ENCODE data around the gene HINT1.
"Not testable (repeated sequence)": the region's sequence is repeated elsewhere in the genome, so short reads cannot be mapped to it uniquely, and the experiment has no call there.

Gene HINT1

GRCh38 chr5:131129306-131129705, 35.8 kb downstream of the HINT1 start:
- Histone ChIP-seq H3K36me3 (no peaks in the 10 kb centered on the region), H3K4me3 (no peak overlapping the region), H3K9me3 (peaks cover 0 to 11% (median 9%) of the 10 kb centered on the region in 3 donors), H3K4me1 (no peaks in the 10 kb centered on the region), H3K27me3 (no peaks in the 10 kb centered on the region), H3K27ac (no peak overlapping the region)
- DNase-seq = no peak
- no peak for TF ChIP-seq CTCF (IDR thresholded peaks at IDR 0.05)
- intact Hi-C loops (cut with DNase I; ENCODE audit: low total_unique reads) = no loop called here

- intact Hi-C loops (cut with DNase I; ENCODE audit: low total_unique reads); H3K4me1 ChIP-seq; H3K27ac ChIP-seq; H3K36me3 ChIP-seq; DNase-seq; H3K27me3 ChIP-seq; H3K4me3 ChIP-seq: not testable (repeated sequence)
- H3K9me3 ChIP-seq = peaks cover 0 to 17% (median 15%) of the 10 kb centered on the region in 3 donors
Observed at GRCh38 chr5:131127244-131127643, 37.8 kb downstream of the HINT1 start.

- intact Hi-C loops (cut with DNase I; ENCODE audit: low total_unique reads) = no loop called here
- Histone ChIP-seq H3K9me3 (no peaks in the 10 kb centered on the region), H3K36me3 (no peaks in the 10 kb centered on the region), H3K4me1 (no peaks in the 10 kb centered on the region), H3K27me3 (no peaks in the 10 kb centered on the region), H3K27ac (no peak overlapping the region), H3K4me3 (no peak overlapping the region)
- no peak for DNase-seq
- no peak for TF ChIP-seq CTCF (IDR thresholded peaks at IDR 0.05)
Observed at GRCh38 chr5:131114754-131115153, 50.3 kb downstream of the HINT1 start.

- no peak for TF ChIP-seq CTCF (IDR thresholded peaks at IDR 0.05)
- H3K27me3 ChIP-seq = no peaks in the 10 kb centered on the region
- H3K27ac ChIP-seq = no peak overlapping the region
- DNase-seq = no peak
- H3K4me1 ChIP-seq = no peaks in the 10 kb centered on the region
- H3K9me3 ChIP-seq = no peaks in the 10 kb centered on the region
- H3K36me3 ChIP-seq = no peaks in the 10 kb centered on the region
- H3K4me3 ChIP-seq = no peak overlapping the region
- intact Hi-C loops (cut with DNase I; ENCODE audit: low total_unique reads) = no loop called here
Observed at GRCh38 chr5:131112424-131112823, 52.6 kb downstream of the HINT1 start.

- no peak for TF ChIP-seq CTCF (IDR thresholded peaks at IDR 0.05)
- Histone ChIP-seq H3K9me3 (no peaks in the 10 kb centered on the region), H3K27me3 (no peaks in the 10 kb centered on the region), H3K27ac (no peak overlapping the region), H3K4me3 (no peak overlapping the region), H3K4me1 (no peaks in the 10 kb centered on the region), H3K36me3 (no peaks in the 10 kb centered on the region)
- intact Hi-C loops (cut with DNase I; ENCODE audit: low total_unique reads) = no loop called here
- DNase-seq = no peak
Observed at GRCh38 chr5:131110256-131110594, 54.8 kb downstream of the HINT1 start.

- Histone ChIP-seq H3K4me1 (no peaks in the 10 kb centered on the region), H3K36me3 (no peaks in the 10 kb centered on the region), H3K4me3 (no peak overlapping the region), H3K27ac (no peak overlapping the region), H3K27me3 (no peaks in the 10 kb centered on the region), H3K9me3 (no peaks in the 10 kb centered on the region)
- intact Hi-C loops (cut with DNase I; ENCODE audit: low total_unique reads) = no loop called here
- peak; percentile 60 to 67 for TF ChIP-seq CTCF (IDR thresholded peaks at IDR 0.05)
- no peak for DNase-seq
Observed at GRCh38 chr5:131109540-131110255, 55.4 kb downstream of the HINT1 start.

Measured in tibial artery (tissue), 4 donors.